Renal cortical epithelial cell (primary cell): ENCODE results near the gene IMPG2. TPM values are rescaled to one million over a fixed set of nuclear protein-coding genes. Genes with fewer than 3 reads are reported as not detected.

ENCODE experiments used
- DNase-seq: peaks from one replicate; pipeline ENCODE4 v3.0.0-alpha.2; 2011; ENCODE audit warnings: low read depth
- total RNA-seq: library from RNA; depleted of rRNA; stranded (reverse); fragments of >200 nt; gene quantifications from 2 replicates; pipeline ENCODE4 v1.2.3, GENCODE V29; 2014

The IMPG2 gene
- total RNA-seq, 1 donor from 2014 or later = 0.35 TPM

DNA sequence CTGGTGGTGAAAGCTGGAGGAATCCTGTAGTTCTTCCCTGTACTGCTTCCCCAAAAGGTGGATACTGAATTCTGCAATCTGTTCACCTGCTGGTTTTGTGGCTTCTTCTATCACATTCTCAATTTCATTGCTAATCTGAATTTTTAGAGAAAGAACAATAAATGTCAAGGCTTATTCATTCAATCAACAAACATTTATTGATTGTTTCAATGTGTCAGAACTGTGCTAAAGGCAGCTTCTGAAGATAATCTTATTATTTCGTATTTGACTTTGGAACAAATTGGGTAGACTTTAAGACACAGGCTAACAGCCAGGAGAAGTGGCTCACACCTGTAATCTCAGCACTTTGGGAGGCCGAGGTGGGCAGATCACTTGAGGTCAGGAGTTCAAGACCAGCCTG lies 46.8 kb downstream of the IMPG2 start:
- no peak for DNase-seq

DNA sequence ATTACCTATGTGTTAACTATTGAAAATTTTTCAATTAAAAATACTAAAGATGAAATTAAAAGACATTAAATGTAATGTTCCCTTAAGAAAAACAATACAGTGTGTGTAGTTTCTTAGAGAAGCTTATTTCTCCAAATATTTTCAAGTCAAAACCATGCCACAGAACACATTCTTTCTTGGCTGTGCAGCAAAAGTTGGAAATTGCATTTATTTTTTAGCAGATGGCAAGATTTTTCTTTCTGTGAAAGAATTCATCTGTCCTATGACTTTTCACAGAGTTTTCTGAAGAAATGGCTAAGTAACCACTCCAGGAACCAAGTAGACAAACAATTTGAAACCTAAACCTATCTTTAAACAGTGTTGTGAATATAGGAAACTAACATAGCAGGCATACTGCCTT lies 47.2 kb downstream of the IMPG2 start:
- DNase-seq = no peak

DNA sequence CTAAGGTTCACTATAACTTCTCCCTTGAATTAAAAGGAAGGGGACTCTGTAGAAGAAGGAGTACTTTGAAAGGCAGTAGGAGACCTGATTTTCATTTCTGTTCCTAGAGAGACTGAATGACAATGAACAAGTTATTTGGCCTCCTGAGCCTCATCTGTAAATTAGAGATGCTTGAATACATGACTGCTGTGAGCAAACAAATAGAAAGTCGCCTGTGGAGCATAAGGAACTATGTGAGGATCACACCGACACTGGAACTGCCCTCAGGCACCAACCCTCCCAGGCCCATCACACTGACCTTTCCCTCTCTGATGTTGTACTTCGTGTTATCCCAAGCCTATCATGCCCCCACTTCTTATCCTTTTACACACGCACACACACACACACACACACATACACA lies 48.6 kb downstream of the IMPG2 start:
- no peak for DNase-seq

DNA sequence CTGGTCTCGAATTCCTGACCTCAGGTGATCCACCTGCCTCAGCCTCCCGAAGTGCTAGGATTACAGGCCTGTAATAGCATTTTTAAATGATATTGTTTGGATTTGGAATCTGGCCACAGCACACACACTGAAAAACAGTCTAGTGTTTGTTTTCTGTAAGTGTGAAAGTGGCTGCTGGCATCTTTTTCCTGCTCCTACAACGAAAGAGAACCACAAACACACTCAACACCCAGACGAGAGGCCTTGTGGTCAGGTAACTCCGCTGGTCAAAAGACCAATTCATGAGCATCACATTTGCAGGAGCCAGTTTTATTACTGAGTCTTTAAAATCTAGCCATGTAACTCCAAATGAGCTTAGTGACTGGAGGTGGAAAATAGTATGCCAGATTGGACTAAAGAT lies 50.2 kb downstream of the IMPG2 start:
- no peak for DNase-seq

DNA sequence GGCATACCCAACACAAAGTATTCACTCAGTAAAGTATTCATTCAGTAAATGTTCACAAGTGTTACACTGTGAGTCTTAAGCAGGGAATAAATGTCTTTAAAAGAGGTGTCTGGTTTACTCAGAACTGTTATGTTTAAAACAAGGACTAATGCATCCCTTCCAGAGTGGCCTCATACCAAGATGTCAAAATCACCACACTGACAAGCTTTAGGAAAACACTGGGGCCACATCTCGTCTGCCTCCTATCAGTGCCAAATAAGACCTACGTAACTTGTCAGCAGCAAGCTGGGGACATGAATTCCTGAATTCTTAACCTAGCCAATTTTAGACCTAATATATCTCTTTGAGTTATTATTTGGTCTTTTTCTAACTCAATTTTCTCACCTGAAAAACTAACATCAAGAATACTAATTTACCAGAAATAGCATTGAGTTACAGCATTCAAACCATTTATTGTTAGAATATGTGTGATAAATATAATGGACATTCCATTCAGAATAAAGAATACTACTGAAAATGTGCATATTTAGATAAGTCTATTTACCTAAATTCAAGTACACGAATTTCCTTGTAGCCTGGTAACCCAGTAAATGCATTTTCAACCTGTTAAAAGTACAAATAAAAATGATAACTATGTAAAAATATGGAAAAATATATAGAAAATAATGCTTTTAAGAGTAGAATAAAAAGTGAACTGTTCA lies 51.3 kb downstream of the IMPG2 start:
- DNase-seq = no peak

DNA sequence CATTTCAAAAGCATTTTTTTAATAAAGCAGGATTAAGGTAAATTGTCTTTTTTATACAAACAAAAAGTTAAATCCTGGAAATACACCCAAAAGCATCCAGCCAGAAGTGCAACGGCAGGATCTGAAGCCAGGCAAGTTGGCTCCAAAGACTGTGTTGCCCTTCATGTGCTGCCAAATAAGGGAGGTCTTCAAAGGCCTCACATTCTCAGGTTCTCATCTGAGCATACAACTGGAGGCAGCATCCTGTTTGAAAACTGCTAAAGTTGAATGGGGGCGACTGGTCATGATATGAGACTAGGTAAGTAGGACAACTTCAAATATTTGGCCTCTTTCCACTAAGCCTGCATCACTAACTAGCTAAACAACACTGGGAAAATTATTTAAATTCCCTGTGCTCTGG lies 52.2 kb downstream of the IMPG2 start:
- DNase-seq = no peak

DNA sequence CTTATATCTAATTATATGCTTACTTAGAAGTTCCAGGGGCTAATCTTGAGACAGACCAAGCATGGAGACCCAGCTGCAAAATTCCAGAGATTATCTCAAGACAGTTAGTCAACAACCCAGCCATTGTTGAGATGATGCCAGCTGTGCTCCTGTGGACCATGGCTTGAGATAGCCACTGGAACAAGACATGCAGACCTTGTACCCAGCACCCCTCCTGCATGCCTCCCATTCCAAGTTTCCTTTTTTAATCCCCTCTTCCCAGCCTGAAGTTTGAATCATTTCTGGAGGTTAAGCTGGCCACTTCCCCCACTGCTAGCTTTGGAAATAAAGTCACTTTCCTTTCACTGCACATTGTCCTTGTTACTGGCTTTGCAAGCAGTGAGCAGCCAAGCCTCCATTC lies 53.8 kb downstream of the IMPG2 start:
- DNase-seq = no peak

DNA sequence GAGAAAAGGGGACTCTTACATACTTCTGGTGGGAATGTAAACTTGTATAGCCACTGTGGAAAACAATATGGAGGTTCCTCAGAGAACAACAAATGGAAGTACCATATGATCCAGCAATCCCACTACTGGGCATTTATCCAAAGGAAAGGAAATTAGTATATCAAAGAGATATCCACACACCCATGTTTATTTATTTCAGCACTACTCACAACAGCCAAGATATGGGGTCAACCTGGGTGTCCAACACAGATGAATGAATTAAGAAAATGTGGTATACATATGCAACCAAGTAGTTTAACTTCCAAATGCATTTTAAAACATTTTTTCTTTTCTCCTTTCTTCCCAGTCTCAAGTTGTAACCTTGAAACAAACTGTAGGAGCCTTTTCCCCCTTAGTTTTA lies 54.3 kb downstream of the IMPG2 start:
- DNase-seq = no peak

DNA sequence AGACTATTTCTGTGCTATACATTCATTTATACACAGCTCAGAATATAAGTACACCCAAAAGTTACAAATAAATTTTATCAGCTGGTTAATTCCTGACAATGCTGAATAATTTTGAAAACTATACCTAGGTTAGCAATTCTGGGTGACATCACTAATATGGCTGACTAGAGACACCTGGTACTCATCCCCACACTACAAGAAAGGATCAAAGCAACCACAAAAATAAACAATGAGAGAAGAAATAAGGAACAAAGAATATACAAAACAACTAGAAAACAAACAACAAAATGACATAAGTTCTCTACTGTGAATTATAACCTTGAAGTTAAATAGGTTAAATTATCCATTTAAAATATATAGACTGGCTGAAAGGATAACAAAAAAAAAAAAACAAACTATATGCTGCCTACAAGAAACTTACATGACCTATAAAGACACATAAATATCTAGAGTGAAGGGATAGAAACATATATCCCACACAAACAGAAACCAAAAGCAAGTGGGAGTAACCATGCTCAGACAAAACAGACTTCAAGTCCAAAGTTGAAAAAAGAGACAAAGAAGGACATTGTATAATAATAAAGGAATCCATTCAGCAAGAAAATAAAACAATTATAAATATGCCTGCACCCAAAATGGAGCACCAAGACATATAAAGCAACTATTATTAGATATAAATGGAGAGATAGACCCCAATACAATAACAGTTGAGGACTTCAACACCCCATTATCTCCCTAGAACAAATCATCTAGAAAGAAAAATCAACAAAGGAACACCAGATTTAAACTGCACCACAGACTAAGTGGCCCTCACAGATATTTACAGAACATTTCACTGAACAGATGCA lies 57.8 kb downstream of the IMPG2 start:
- DNase-seq = no peak

DNA sequence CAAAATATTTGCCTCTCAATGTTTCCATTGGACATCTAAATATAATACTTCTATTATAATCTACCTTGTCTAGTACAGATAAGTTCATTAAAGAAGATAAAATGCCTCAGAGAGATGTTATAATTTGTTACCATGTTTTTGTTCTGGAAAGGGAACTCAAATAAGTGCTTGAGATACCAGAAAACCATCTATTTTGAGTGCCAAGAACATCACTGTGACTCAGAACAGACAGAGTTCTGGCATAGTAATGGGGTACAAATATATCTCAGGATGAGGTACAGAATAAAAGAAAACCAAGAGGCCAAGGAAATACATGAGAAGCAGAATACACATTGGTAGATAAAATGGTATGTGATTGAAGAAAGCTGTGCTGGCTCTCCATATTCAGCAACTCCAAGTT lies 58.9 kb downstream of the IMPG2 start:
- DNase-seq = no peak

DNA sequence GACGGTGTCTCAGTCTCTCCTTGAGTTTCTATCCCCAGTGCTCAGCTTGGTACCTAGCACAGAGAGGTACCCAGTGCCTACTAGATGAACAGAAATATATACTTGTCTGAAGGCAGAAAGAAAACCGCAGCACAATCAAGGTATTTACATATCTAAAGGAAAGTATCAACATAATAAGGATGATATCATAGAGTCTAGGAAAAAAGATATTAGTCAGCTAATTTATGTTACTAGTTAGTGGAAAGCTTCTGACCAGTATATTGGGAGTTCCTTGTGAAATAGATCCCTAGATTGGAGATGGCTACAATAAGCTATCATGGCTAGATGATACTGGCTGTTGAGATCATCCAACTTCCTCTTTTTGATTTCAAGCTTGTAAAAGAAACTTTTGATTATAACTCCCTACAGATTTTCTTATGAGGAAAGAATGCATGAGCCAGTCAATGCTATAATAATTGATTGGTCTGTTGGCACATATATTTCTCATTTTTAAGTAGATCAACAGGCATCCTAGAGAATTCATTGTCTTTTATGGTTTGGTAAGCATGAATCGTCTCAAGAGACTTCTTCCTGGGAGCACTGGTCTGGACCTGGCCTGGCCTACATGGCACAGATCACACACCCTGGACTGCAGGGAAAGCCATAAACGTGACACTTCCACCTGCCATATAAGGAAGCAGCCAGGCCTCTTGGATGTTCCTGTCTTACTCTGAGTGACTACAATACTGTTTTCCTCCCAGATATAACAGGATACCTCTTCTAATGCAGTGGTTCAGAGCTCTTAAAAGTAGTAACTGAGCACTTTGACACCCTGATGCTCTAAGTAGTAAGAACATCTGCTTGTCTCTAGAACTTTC lies 60.7 kb downstream of the IMPG2 start:
- DNase-seq = no peak

DNA sequence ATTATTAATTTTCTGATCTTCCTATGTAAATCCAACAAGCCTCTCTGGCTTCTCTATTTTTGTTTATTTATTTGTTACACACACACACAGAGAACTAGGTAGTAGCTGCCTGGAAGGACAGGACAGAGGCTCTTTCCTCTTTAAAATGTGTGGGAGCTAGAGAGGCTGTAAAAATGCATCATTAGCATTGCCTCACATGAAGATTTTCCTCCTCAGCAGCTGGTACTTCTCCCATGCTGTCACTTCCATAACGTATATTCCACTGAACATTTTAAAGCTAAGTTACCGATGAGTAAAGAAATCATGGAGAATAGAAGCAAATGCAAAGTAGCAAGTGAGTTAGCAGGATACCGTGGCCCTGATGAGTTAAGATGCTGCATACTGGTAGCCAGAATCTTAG lies 63.9 kb downstream of the IMPG2 start:
- no peak for DNase-seq

DNA sequence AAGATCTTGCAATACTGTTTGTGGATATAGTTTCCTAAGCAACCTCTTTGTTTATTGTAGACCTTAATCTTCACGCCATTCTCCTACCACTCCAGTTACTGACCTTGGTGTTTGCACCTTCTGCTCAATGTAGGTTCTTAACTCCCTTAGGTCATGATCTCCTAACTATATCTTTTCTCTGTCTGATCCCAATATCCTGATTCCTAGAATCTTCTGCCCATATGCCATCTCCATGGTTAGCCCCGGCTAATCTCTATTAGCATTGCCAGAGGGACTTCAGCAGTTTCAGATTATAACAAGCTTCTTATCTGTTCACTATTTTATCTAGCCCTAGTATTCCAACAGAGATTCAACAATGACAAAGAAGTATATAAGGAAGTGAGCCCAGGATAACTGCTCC lies 64.9 kb downstream of the IMPG2 start:
- DNase-seq = no peak

DNA sequence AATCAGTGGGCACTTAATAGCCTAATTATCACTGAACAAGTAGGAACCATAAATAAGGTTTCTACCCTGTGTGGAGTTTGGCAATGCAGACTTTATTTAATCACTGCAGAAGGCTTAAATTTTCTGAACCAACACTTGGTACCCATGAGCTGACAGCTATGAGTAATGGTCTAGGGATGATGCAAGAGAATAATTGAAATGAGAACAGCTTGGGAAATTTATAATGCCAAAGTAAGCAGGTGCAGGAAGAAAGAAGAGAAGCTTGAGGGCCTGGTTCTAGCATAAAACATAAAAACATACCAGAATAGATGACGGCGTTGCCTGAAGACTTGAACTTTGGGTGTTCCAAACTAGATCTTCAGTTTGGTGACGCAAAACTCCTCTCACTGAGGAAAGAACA lies 67.0 kb downstream of the IMPG2 start:
- peak; percentile 27 for DNase-seq

DNA sequence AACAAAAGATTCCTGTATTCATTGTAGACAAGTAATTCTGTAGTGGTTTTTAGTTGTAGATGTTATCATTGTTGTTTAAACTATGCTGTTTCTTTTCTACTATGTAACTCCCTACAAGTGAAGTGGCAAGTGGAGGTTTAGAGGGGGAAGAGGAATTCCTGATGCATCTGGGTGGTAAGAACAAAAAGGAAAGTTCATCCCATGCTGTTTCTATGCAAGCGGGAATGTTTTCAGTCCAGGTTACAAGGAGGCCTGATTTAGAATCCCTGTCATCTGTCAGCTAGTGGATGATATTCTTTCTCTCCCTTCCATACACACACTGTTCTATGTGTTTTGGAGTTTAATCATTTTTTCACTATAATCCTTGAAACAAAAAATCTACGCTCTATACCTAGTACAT lies 67.4 kb downstream of the IMPG2 start:
- no peak for DNase-seq

DNA sequence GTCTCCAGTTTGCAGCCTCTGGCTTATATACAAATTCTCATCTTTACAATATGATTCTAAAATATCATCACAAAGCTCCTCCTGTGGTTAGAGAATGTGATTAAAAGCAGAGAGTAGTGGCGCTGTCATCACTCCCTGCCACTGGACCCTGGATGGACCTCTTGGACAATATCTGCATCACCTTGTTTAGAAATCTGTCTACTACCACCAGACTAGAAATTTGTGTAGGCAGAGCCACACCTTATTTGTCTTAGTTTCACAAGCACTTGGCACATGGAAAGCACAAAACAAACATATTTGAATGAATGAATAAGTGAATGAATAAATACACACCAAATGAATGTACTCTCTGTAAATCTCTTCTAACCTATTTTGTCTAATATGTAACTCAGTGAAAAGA lies 68.1 kb downstream of the IMPG2 start:
- peak; percentile 55 for DNase-seq

DNA sequence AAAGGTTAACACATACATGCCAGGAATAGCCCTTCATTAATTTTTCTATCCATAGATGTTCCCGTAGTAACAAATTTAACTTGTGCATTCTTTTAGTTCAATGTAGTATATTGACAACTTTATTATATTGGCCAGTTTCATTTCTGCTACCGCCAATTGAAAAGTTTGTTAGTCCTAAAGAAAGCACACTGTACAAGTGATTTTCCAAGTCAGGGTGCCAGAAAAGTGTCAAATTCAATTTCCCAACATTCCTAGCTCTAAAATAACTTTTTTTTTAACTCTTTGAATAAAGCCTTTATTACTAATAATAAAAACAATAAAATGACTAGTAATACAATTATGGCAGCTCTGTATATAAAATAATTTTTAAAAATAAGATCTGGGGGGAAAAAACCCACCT lies 68.9 kb downstream of the IMPG2 start:
- DNase-seq = no peak

DNA sequence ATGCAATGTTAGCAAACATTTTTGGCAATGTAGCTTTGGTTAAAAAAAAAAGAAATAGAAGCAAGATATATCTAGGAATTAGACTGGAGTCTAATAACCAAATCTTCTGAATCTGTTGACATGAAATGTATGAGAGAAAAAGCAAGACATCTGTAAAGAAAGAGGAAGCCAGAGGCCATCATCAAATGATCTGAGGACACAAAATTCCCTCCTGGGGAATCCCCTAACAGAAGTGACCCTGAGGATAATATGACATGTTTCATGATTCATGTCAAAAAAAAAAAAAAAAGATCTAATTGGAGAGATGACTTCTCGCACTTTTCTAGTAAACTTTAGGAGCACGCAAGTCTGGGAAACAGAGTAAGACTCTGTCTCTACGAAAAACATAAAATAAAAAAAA lies 70.9 kb downstream of the IMPG2 start:
- no peak for DNase-seq

DNA sequence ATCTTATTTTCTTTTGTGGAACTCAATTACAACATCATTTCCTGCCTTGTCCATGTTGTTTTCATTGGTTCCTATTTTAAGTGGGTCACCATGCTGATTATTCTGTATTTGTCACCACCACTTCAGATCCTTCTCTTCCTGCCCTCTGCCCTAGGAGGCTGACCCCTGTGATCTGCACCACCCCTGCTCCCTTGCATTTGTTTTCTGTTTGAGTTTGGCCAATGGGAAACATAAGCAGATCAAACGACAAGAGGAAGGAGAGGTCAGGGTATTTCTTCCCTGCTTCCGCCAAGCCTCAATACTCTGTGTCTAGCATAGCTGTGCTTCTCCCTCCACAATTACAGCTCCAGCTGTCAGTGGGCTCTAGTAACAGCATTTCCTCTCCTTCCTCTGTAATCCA lies 71.6 kb downstream of the IMPG2 start:
- no peak for DNase-seq

DNA sequence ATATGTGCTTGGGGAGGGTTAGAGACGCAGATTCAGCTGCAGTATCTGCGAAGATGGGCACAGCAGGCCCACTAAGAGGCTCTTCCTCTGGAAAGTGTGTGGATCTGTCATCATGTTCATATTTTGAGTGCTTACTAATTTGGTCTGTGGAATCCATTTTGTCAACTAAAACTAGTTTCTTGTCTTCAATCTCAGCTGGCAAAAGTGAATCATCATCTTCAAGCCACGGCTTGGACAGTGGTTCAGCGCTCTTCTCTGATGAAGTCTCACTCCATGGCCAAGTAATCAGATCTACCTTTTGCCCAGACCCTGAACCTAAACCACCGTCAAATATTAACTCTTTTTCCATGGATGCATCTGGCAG lies 76.2 kb downstream of the IMPG2 start:
- DNase-seq = no peak

DNA sequence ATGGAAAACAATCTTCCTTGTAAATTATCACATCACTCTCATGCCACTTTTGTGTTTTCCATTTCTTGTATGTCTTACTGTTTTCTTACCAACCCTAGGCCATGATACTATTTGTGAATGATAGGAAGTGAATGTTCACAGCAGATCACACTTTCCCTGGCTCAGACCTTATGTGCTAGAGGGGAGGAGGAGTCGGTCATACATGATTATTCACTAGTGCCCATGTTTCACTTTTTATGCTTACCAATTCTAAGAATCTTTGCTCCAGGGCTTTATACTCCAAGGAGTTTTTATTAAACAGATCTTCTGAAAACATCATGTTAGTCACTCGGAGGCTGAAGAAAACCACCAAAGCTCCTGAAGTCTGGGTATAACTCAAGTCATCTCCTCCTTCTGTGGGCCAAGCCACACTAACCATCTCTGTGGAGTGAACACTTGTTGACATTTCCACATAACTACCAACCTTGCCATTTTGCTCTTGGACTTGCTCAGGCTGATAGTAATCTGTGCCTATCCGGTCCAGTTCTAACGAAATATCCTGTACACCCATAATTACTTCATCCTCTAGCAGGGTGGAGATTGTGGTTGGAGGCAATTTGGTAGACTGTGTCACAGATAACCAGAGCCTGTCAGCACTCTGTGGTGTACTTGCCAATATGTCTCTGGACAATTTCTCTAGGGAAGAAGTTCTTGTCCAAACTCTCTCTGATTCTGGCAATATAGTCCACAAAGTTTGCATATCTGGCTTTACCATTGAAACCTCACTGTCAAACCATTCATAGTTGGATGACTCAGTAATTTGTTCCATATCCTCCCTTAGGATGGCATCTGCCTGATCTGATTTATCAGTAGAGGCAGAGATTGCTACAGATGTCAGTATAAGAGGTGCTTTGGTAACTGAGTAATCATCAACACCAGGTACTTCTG lies 76.8 kb downstream of the IMPG2 start:
- DNase-seq = no peak
